HCT116 (cell line): ENCODE data around the gene LPAR3.

Experiments used
- CTCF ChIP-seq, 3 experiments: fragments of 200-600 bp in 1 of 3; sonication (generic) in 1 of 3; IDR thresholded peaks in 2 of 3; conservative IDR thresholded peaks in 1 of 3; 2 replicates each; pipeline ENCODE4 v1.5.1; 2012 to 2017; ENCODE audit warnings: low read depth in 2 of 3, low read length in 2 of 3, antibody characterized with exemption in 1 of 3, borderline replicate concordance in 1 of 3, control low read depth in 1 of 3, mild to moderate bottlenecking in 1 of 3, mixed read lengths in 1 of 3, mixed run types in 1 of 3, moderate library complexity in 1 of 3; ENCODE audit not compliant: insufficient read depth in 1 of 3
- POLR2A ChIP-seq: IDR thresholded peaks from 2 replicates; pipeline ENCODE4 v1.7.0; 2011; ENCODE audit warnings: borderline replicate concordance; ENCODE audit not compliant: insufficient read depth, insufficient read length; ENCODE audit errors: extremely low read depth
- POLR2AphosphoS5 ChIP-seq: IDR thresholded peaks from 2 replicates; pipeline ENCODE4 v1.6.1; 2011; ENCODE audit warnings: mild to moderate bottlenecking, low read depth, low read length, moderate library complexity
- SP1 ChIP-seq: IDR thresholded peaks from 2 replicates; pipeline ENCODE4 v1.6.1; 2012; ENCODE audit warnings: low read depth
- TF ChIP-seq, protein P1 (sequence below): IDR thresholded peaks from 2 replicates; pipeline ENCODE4 v1.6.1; 2012

- TF ChIP-seq, protein P1, sequence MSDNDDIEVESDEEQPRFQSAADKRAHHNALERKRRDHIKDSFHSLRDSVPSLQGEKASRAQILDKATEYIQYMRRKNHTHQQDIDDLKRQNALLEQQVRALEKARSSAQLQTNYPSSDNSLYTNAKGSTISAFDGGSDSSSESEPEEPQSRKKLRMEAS, result no peak
- TF ChIP-seq POLR2AphosphoS5 (no peak), CTCF (IDR thresholded peaks at IDR 0.05 in 2 of 3, conservative IDR thresholded peaks at IDR 0.05 in 1 of 3; ENCODE audit: borderline replicate concordance in 1 of 3, insufficient read depth in 1 of 3, low read depth in 2 of 3, low read length in 2 of 3) (no peak), SP1 (no peak), POLR2A (no peak)
Measured at GRCh38 chr1:84785271-84786036, 107.6 kb downstream of the LPAR3 start.
